ENCODE data around the gene CC2D1A.

DNA sequence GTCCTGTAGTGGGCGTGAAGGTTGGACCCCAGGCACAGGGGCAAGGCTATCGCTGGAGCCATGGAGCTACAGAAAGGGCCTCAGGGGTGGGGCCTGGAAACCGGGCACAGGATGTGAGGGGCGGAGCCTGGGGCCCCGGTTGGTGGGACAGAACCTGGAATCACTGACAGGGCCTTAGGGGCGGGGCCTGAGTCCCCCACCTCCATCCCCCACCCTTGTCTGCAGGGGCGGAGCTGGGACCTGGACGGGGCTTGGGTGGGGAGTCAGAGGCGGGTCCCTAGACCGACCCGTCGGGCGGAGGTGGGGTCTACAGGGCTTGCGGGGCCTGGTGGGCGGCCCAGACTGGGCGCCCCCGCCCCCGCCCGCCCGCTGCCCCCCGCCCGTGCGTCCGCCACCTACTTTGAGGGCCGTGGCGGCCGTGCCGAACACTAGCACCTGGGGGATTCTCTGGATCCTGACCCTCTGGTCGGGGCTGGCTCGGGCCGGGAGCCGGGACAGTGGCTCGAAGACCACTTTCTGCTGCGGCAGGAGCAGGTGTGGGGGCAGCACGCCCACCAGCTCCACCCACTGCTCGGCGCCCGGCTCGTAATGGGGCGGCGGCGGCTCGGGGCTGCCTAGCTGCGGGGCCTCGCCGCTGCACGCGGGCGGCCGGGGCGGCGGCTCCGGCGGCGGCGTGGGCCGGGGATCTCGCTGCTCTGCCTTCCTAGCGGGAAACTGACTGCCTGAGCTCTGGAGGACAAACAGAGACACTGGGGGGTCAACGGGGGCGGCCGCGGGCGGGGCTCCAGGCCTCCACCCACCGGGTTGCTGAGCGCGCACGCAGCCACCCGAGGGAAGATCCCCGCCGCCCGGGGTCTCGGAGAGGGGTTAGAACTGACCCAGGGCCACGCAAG lies 72.6 kb downstream of the CC2D1A start:
- TF ChIP-seq, protein P1, sequence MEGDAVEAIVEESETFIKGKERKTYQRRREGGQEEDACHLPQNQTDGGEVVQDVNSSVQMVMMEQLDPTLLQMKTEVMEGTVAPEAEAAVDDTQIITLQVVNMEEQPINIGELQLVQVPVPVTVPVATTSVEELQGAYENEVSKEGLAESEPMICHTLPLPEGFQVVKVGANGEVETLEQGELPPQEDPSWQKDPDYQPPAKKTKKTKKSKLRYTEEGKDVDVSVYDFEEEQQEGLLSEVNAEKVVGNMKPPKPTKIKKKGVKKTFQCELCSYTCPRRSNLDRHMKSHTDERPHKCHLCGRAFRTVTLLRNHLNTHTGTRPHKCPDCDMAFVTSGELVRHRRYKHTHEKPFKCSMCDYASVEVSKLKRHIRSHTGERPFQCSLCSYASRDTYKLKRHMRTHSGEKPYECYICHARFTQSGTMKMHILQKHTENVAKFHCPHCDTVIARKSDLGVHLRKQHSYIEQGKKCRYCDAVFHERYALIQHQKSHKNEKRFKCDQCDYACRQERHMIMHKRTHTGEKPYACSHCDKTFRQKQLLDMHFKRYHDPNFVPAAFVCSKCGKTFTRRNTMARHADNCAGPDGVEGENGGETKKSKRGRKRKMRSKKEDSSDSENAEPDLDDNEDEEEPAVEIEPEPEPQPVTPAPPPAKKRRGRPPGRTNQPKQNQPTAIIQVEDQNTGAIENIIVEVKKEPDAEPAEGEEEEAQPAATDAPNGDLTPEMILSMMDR (IDR thresholded peaks at IDR 0.05 in 4 of 5, conservative IDR thresholded peaks at IDR 0.05 in 1 of 5), result no peak
- no peak for TF ChIP-seq POLR2A (IDR thresholded peaks at IDR 0.05)
